Breast epithelium (tissue), 3 donors: ENCODE measurements around the gene CELF1.

Experiments
- POLR2A ChIP-seq: fragments of 450-650 bp; IDR thresholded peaks from one replicate; pipeline ENCODE4 v1.6.1; 2016; ENCODE audit warnings: antibody characterized with exemption, mild to moderate bottlenecking, moderate library complexity
- TF ChIP-seq, protein P1 (sequence below), 3 donors: fragments of 450-650 bp; IDR thresholded peaks; one replicate each; pipeline ENCODE4 v1.5.1; 2016 to 2017; ENCODE audit warnings: antibody characterized with exemption in 3 of 3, mild to moderate bottlenecking in 3 of 3, moderate library complexity in 3 of 3

DNA sequence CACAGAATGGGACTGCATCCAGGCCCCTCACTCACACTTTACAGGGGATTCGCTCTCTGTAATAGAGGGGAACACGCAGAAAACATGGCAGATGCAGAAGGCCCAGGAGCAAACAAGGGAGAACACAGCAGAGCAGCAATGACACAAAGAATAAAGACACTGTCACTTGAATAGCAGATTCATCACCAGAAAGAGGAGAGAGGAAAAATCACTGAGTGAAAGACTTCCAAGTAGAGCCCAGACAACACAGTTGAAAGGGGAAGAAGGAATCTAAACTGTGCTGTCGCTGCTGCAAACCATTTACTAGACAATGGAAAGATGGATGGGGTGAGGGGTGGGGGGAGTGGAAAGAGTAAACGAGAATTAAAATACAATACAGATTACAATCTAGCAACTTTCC lies 75.2 kb downstream of the CELF1 start:
- TF ChIP-seq POLR2A: no peak
- TF ChIP-seq, protein P1, sequence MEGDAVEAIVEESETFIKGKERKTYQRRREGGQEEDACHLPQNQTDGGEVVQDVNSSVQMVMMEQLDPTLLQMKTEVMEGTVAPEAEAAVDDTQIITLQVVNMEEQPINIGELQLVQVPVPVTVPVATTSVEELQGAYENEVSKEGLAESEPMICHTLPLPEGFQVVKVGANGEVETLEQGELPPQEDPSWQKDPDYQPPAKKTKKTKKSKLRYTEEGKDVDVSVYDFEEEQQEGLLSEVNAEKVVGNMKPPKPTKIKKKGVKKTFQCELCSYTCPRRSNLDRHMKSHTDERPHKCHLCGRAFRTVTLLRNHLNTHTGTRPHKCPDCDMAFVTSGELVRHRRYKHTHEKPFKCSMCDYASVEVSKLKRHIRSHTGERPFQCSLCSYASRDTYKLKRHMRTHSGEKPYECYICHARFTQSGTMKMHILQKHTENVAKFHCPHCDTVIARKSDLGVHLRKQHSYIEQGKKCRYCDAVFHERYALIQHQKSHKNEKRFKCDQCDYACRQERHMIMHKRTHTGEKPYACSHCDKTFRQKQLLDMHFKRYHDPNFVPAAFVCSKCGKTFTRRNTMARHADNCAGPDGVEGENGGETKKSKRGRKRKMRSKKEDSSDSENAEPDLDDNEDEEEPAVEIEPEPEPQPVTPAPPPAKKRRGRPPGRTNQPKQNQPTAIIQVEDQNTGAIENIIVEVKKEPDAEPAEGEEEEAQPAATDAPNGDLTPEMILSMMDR (IDR thresholded peaks at IDR 0.05): no peak
